Activated naive CD8-positive, alpha-beta T cell treated with anti-CD3 and anti-CD28 coated beads for 36 hours (primary cell): ENCODE data around the gene LGSN. TPM values are rescaled to one million over a fixed set of nuclear protein-coding genes. Genes with fewer than 3 reads are reported as not detected.
"Not testable (repeated sequence)": the region's sequence is repeated elsewhere in the genome, so short reads cannot be mapped to it uniquely, and the experiment has no call there.

Experiments
- DNase-seq: peaks from one replicate; pipeline ENCODE4 v3.0.0; 2021
- H3K27ac Mint-ChIP-seq: one replicate; pipeline ENCODE4 v1.8.0; 2022; ENCODE audit warnings: mild to moderate bottlenecking, moderate library complexity, mixed read lengths
- H3K27me3 Mint-ChIP-seq: one replicate; pipeline ENCODE4 v1.8.0; 2022; ENCODE audit warnings: mild to moderate bottlenecking, mixed read lengths
- H3K36me3 Mint-ChIP-seq: one replicate; pipeline ENCODE4 v1.8.0; 2021; ENCODE audit warnings: mild to moderate bottlenecking, mixed read lengths
- H3K4me1 Mint-ChIP-seq: one replicate; pipeline ENCODE4 v1.8.0; 2021; ENCODE audit warnings: mixed read lengths
- H3K4me3 Mint-ChIP-seq: one replicate; pipeline ENCODE4 v1.8.0; 2022; ENCODE audit warnings: mild to moderate bottlenecking, moderate library complexity, mixed read lengths
- H3K9me3 Mint-ChIP-seq: one replicate; pipeline ENCODE4 v1.8.0; 2022; ENCODE audit warnings: mixed read lengths
- total RNA-seq, 2 experiments: library from RNA; stranded (reverse); gene quantifications; one replicate each; pipeline ENCODE4 v1.2.3, GENCODE V29; 2021

Gene LGSN
- total RNA-seq, 2 experiments from 2014 or later, result not detected

- not testable (repeated sequence) for H3K36me3 Mint-ChIP-seq, H3K4me1 Mint-ChIP-seq, H3K4me3 Mint-ChIP-seq, DNase-seq, H3K27ac Mint-ChIP-seq, H3K9me3 Mint-ChIP-seq, H3K27me3 Mint-ChIP-seq
Measured at GRCh38 chr6:63326630-63327029, 6.8 kb upstream of the LGSN start.

DNA sequence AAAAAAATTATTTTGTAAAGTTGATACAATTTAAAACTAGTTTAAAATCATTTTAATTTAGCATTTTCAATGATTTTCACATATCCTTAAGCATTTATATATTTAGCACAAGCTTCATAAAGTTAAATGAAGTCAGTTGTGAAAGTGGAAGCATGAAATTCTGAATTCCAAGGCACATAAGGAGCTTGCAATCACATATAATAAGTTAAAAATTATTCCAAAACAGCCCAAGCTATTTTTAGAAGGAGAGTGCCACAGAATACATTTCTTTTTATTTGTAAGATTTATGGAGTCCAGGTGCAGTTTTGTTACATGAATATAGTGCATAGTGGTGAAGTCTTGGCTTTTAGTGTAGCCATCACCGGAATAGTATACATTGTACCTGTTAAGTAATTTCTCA, 3.2 kb upstream of the LGSN start:
- H3K27me3 Mint-ChIP-seq, result peaks cover 15% of the 10 kb centered on the region
- peaks cover 3% of the 10 kb centered on the region for H3K9me3 Mint-ChIP-seq
- H3K4me3 Mint-ChIP-seq, result no peak overlapping the region
- H3K36me3 Mint-ChIP-seq, result no peaks in the 10 kb centered on the region
- H3K4me1 Mint-ChIP-seq, result no peaks in the 10 kb centered on the region
- no peak overlapping the region for H3K27ac Mint-ChIP-seq
- no peak for DNase-seq

DNA sequence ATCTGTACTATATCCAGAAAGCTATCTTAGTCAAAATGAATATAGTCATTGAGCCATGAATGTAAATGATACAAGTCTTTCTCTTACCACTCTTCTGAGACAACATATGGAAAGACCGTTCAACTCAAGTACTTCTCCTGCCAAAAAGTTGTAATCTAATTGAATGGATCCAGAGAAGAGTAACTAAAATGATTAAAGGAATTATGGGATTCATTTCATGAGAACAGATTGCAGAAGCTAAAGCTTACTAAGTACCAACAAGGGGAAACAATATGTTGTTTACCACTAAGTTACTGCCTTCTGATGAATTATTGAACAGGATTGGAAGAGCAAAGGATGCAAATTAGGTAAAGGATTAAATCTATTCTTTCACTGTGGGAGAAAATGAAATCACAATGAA, 2.0 kb upstream of the LGSN start:
- Mint-ChIP-seq H3K36me3 (no peaks in the 10 kb centered on the region), H3K27ac (no peak overlapping the region), H3K27me3 (peaks cover 15% of the 10 kb centered on the region), H3K9me3 (peaks cover 3% of the 10 kb centered on the region), H3K4me1 (no peaks in the 10 kb centered on the region), H3K4me3 (no peak overlapping the region)
- DNase-seq, result no peak

- no peaks in the 10 kb centered on the region for H3K36me3 Mint-ChIP-seq
- no peaks in the 10 kb centered on the region for H3K4me1 Mint-ChIP-seq
- H3K27ac Mint-ChIP-seq, result no peak overlapping the region
- peaks cover 2% of the 10 kb centered on the region for H3K9me3 Mint-ChIP-seq
- no peak for DNase-seq
- H3K27me3 Mint-ChIP-seq, result peaks cover 21% of the 10 kb centered on the region
- H3K4me3 Mint-ChIP-seq, result no peak overlapping the region
Measured at GRCh38 chr6:63317641-63318040, 2.1 kb downstream of the LGSN start.

GRCh38 chr6:63316113-63316512, 3.7 kb downstream of the LGSN start:
- H3K36me3 Mint-ChIP-seq, result no peaks in the 10 kb centered on the region
- peaks cover 2% of the 10 kb centered on the region for H3K9me3 Mint-ChIP-seq
- H3K27me3 Mint-ChIP-seq, result peaks cover 12% of the 10 kb centered on the region
- no peak for DNase-seq
- H3K4me1 Mint-ChIP-seq, result no peaks in the 10 kb centered on the region
- no peak overlapping the region for H3K4me3 Mint-ChIP-seq
- H3K27ac Mint-ChIP-seq, result no peak overlapping the region

DNA sequence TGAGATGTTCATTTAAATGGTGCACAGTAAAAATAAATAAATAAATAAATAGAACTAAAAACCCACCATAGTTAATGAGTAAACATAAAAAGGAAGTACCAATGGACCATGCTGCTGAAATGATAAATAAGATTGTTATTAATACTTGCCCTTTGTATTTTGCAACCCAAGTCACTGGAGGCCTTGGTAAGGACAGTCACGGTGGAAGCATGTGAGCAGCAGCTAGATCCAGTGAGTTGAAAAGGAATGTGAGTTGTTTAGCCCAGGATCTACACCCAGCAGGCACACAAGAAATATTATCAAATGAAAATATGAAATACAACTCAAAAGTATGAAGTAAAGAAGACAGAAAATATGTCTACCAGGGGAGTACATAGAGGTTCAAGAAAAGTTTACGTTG, 6.7 kb downstream of the LGSN start:
- Mint-ChIP-seq H3K4me3 (no peak overlapping the region), H3K27me3 (peaks cover 9% of the 10 kb centered on the region), H3K9me3 (peaks cover 2% of the 10 kb centered on the region), H3K36me3 (no peaks in the 10 kb centered on the region), H3K27ac (no peak overlapping the region), H3K4me1 (no peaks in the 10 kb centered on the region)
- no peak for DNase-seq

GRCh38 chr6:63307581-63308246, 12.1 kb downstream of the LGSN start:
- no peaks in the 10 kb centered on the region for H3K36me3 Mint-ChIP-seq
- H3K4me1 Mint-ChIP-seq, result no peaks in the 10 kb centered on the region
- H3K27me3 Mint-ChIP-seq, result peaks cover 4% of the 10 kb centered on the region
- peaks cover under 1% of the 10 kb centered on the region for H3K9me3 Mint-ChIP-seq
- H3K27ac Mint-ChIP-seq, result no peak overlapping the region
- DNase-seq, result no peak
- H3K4me3 Mint-ChIP-seq, result no peak overlapping the region

GRCh38 chr6:63306420-63306819, 13.4 kb downstream of the LGSN start:
- no peak for DNase-seq
- H3K9me3 Mint-ChIP-seq, result no peaks in the 10 kb centered on the region
- no peaks in the 10 kb centered on the region for H3K4me1 Mint-ChIP-seq
- no peaks in the 10 kb centered on the region for H3K27me3 Mint-ChIP-seq
- no peak overlapping the region for H3K4me3 Mint-ChIP-seq
- H3K36me3 Mint-ChIP-seq, result no peaks in the 10 kb centered on the region
- no peak overlapping the region for H3K27ac Mint-ChIP-seq

- H3K4me3 Mint-ChIP-seq, result no peak overlapping the region
- no peaks in the 10 kb centered on the region for H3K4me1 Mint-ChIP-seq
- no peaks in the 10 kb centered on the region for H3K36me3 Mint-ChIP-seq
- DNase-seq, result no peak
- H3K27ac Mint-ChIP-seq, result no peak overlapping the region
- no peaks in the 10 kb centered on the region for H3K9me3 Mint-ChIP-seq
- no peaks in the 10 kb centered on the region for H3K27me3 Mint-ChIP-seq
Measured at GRCh38 chr6:63305277-63305676, 14.5 kb downstream of the LGSN start.

DNA sequence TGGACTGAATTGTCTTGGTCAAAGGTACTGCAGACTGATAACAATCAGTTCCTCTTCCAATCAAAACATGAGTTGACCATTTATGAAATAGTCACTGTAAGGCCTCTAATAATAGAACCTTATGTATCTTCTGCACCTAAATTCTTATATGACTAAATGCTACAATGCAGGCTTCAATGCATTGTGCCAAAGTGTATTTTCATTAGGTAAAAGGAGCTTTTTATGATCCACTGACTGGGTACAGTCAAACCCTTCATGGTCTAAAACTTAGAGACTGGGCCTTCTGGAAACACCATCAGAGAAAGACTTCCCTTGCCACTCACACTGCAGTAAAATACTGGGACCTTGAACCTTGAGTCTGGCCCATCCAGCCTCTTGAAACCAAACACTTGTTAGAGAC, 16.3 kb downstream of the LGSN start:
- Mint-ChIP-seq H3K36me3 (no peaks in the 10 kb centered on the region), H3K4me1 (no peaks in the 10 kb centered on the region), H3K4me3 (no peak overlapping the region), H3K9me3 (peaks cover 1% of the 10 kb centered on the region), H3K27me3 (no peaks in the 10 kb centered on the region), H3K27ac (no peak overlapping the region)
- DNase-seq, result no peak

DNA sequence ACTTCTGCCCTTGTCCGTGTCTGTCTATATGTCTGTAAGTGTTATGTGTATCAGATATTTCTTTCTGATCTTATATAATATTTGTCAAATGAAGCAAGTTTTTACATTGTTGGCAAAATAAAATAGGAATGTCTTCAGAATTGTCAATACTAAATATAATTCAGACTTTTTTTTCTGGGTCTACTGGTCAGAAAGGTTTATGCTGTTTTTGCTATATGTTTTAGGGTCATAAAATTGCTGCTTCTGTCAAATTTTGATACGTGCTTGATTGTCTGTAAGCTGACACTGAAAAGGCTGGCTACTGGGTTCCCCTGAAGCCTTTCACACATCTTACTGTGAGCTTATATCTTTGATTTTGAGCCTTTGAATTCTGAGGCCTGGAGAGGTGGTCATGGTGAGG, 20.1 kb downstream of the LGSN start:
- H3K4me1 Mint-ChIP-seq, result no peaks in the 10 kb centered on the region
- no peaks in the 10 kb centered on the region for H3K36me3 Mint-ChIP-seq
- H3K27ac Mint-ChIP-seq, result no peak overlapping the region
- DNase-seq, result no peak
- H3K27me3 Mint-ChIP-seq, result peaks cover 1% of the 10 kb centered on the region
- peaks cover 1% of the 10 kb centered on the region for H3K9me3 Mint-ChIP-seq
- H3K4me3 Mint-ChIP-seq, result no peak overlapping the region

DNA sequence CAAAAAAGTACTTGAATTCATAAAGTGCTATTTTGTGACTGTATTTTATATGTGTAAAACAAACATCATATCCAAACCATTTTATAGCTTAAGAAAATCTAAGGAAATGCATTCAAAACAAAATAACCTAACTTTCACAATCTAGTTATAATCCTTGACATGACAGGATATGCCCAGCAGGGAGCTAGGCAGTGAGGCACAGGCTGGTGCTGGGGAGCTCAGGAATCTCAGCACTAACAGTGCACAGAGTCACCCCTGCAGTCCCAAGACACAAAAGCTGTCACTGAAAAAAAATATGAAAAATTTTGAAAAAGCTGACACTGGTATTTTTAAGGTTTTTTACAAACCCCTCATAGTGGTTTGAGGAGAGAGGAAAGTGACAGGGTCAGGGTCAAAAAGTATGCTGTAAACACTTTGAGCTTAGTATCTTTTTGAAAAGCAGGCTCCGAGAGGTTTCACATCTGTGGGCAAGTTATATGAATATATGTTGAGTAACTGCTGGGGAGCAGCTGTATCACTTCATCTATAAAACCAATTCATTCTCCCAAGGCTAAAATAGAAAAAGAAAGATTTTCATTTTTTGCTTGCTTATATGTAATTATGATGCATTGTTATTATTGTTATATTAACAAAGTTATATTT, 24.1 kb downstream of the LGSN start:
- peaks cover 6% of the 10 kb centered on the region for H3K27me3 Mint-ChIP-seq
- no peaks in the 10 kb centered on the region for H3K36me3 Mint-ChIP-seq
- no peak overlapping the region for H3K27ac Mint-ChIP-seq
- no peaks in the 10 kb centered on the region for H3K4me1 Mint-ChIP-seq
- DNase-seq, result no peak
- H3K9me3 Mint-ChIP-seq, result peaks cover 1% of the 10 kb centered on the region
- H3K4me3 Mint-ChIP-seq, result no peak overlapping the region

- H3K36me3 Mint-ChIP-seq, result no peaks in the 10 kb centered on the region
- peaks cover 6% of the 10 kb centered on the region for H3K27me3 Mint-ChIP-seq
- H3K4me1 Mint-ChIP-seq, result no peaks in the 10 kb centered on the region
- H3K27ac Mint-ChIP-seq, result no peak overlapping the region
- no peak for DNase-seq
- H3K4me3 Mint-ChIP-seq, result no peak overlapping the region
- no peaks in the 10 kb centered on the region for H3K9me3 Mint-ChIP-seq
Measured at GRCh38 chr6:63290492-63291058, 29.2 kb downstream of the LGSN start.

GRCh38 chr6:63289269-63289872, 30.4 kb downstream of the LGSN start:
- H3K27me3 Mint-ChIP-seq, result peaks cover 2% of the 10 kb centered on the region
- no peaks in the 10 kb centered on the region for H3K36me3 Mint-ChIP-seq
- no peak for DNase-seq
- H3K27ac Mint-ChIP-seq, result no peak overlapping the region
- no peak overlapping the region for H3K4me3 Mint-ChIP-seq
- H3K4me1 Mint-ChIP-seq, result no peaks in the 10 kb centered on the region
- no peaks in the 10 kb centered on the region for H3K9me3 Mint-ChIP-seq

DNA sequence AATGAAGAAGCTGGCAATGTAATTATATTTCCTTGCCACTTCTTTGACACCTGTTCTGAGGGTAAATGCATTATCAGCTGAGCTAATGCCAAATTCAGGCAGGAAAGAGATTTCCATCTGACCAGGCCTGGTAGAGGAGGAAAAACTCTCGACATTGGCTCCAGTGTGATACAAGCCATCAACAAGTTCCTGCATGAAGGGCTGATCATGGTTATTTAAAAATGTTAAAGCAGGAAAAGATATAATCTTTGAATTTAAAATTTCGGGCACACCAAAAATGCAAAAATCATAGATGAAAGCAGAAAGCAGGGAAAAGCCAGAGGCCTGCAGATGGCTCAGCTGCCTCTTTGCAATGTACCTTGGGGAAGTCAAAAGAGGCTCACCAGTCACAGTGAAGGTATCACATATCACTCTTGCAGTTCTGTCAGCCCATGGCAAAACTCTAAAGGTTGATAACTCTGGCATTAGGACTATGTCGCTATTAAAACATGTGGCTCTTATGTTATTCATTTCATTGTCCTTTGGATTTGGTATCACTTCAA, 39.1 kb downstream of the LGSN start:
- Mint-ChIP-seq H3K27ac (no peak overlapping the region), H3K27me3 (no peaks in the 10 kb centered on the region), H3K36me3 (no peaks in the 10 kb centered on the region), H3K4me3 (no peak overlapping the region), H3K9me3 (no peaks in the 10 kb centered on the region), H3K4me1 (no peaks in the 10 kb centered on the region)
- no peak for DNase-seq
